HG03103 (cell line): ENCODE measurements around the gene NELFE.
A peak's percentile ranks its signal among the peaks of the same experiment; 100 is the strongest.
"Not testable (repeated sequence)": the region's sequence is repeated elsewhere in the genome, so short reads cannot be mapped to it uniquely, and the experiment has no call there.

Source experiments
- ATAC-seq: cut with Tn5 transposase; IDR thresholded peaks from one replicate; pipeline ENCODE4 v1.9.1; 2021; ENCODE audit warnings: low read depth; ENCODE audit not compliant: unreplicated experiment

The NELFE gene

DNA sequence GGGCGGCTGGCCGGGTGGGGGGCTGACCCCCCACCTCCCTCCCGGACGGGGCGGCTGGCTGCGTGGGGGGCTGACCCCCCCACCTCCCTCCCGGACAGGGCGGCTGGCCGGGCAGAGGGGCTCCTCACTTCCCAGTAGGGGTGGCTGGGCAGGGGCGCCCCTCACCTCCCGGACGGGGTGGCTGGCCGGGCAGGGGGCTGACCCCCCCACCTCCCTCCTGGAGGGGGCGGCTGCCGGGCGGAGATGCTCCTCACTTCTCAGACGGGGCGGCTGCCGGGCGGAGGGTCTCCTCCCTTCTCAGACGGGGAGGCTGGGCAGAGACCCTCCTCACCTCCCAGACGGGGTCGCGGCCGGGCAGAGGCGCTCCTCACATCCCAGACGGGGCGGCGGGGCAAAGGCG lies 17.3 kb upstream of the NELFE start:
- ATAC-seq: not testable (repeated sequence)

GRCh38 chr6:31972709-31973350 lies 14.1 kb upstream of the NELFE start:
- no peak for ATAC-seq

- ATAC-seq: peak; percentile 88
Observed at GRCh38 chr6:31971993-31972708, 13.4 kb upstream of the NELFE start, which contains the start of gene DXO. TSS of gene DXO (minus strand) at chr6:31972138. CDS start at chr6:31971675, 463 bp downstream.

- ATAC-seq: no peak
Observed at GRCh38 chr6:31971279-31971992, 12.7 kb upstream of the NELFE start.

DNA sequence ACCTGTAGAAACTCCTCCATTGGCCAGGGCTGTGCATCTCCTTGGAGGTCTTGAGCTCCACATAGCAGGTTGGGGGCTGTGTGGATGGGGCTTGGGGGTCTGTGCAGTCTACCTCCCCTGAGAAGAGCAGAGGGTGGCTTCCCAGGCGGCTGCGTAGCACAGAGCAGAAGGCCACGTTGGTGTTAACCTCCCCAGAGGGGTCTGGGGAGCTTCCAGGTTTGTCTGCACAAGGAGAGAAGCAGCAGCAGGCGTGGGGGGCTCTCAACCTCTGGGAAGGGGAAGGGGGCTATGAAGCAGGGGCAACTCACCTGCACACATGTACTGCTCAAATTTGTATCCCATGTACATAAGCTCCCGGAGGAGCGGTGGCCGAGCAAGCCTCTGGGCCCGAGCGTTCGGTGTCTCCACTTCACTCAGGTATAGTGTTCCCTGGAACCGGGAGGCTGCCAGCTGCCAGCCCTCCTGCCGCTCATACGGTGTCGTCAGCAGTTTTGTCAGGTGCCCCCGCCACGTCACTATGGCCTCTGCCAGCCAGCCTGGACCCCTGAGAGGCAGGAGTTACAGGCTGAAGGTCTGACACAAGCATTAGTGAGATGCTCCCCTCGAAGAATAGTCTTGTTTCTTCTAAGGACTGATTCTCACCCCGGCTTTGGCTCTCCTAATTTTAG lies 12.0 kb upstream of the NELFE start:
- ATAC-seq: no peak

DNA sequence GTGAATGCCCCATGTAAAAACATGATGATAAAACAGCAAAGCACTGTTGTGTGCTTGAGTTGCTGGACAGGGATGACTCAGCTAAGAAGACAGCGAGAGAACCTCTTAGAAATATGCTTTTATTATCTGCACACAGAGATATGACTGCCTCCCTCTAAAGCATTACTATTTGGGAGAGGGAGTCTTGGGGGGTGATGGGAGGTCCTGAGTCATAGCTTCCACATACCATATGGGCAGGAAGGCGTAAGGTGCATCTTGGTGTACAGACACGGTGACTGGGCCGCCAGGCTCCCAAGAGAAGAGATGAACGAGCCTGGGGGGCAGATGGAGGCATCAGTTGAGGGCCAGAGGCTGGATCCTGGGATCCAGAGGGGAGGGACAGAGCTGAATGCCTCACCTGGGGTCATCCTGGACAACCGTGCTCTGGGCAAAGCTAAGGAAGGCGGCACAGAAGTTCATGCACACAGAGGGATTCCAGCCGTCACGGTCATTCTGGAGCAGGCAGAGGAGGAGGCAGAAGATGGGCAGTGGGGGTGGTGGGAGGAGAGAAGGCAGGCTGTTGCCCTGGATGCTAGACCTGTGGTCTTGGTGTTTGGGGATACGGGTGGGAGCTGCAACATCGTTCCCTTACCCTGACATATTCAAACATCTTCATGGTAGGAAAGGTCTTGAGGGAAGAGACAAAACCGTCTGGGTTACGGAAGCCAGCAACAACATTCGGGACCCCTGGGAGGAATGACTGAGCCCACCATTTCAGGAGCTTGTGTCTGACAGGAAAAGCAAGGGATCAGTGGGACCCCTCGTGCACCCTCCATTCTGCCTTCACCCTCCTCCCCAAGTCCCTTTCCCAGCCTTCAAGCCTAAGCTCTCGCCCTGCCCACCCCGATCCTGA lies 11.2 kb upstream of the NELFE start:
- no peak for ATAC-seq

DNA sequence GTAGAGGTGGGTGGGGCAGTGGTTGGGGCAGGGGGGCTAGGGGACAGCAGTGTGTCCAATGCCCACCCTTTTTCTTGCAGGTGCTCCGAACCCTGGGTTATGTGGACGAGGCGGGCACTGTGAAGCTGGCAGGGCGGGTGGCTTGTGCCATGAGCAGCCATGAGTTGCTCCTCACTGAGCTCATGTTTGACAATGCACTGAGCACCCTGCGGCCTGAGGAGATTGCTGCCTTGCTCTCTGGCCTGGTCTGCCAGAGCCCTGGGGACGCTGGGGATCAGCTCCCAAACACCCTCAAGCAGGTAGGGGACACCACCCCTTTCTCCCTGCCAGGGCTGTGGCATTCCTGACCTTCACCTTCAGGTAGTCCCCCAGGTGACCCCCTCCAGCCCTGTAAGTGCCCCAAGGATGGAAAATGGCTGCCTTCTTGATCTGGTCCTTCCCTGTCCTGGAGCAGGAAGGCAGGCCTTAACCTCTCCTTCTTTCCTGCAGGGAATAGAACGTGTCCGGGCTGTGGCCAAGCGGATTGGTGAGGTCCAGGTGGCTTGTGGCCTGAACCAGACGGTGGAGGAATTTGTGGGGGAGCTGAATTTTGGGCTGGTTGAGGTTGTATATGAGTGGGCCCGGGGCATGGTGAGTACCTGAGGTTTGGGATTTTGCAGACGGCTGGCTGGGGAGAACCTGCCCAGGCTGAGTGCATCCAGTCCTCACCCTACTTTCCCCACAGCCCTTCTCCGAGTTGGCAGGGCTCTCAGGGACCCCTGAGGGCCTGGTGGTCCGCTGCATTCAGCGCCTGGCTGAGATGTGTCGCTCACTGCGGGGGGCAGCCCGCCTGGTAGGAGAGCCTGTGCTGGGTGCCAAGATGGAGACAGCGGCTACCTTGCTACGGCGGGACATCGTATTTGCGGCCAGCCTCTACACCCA lies 10.3 kb upstream of the NELFE start:
- ATAC-seq: no peak

GRCh38 chr6:31968326-31968725 lies 9.6 kb upstream of the NELFE start:
- ATAC-seq: no peak

DNA sequence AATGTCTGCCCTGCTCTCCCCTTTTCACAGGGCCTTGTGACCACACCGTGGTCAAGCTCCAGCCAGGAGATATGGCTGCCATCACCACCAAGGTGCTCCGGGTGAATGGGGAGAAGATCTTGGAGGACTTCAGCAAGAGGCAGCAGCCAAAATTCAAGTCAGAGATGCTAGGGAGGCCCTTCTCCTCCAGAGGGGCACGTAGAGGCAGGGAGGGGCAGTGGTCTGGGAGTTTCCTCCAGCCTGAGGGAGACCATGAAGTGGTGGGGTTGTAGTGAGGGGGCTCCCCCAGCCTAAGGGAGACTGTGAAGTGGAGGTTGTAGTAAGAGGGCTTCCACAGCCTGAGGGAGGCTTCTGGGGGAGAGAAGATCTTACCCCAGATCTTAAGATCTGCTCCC lies 9.2 kb upstream of the NELFE start:
- ATAC-seq: no peak

- ATAC-seq: no peak
Observed at GRCh38 chr6:31966997-31967925, 8.5 kb upstream of the NELFE start.

- no peak for ATAC-seq
Observed at GRCh38 chr6:31966506-31966905, 7.7 kb upstream of the NELFE start.

- no peak for ATAC-seq
Observed at GRCh38 chr6:31965700-31966099, 6.9 kb upstream of the NELFE start.

- no peak for ATAC-seq
Observed at GRCh38 chr6:31963921-31964320, 5.2 kb upstream of the NELFE start.

DNA sequence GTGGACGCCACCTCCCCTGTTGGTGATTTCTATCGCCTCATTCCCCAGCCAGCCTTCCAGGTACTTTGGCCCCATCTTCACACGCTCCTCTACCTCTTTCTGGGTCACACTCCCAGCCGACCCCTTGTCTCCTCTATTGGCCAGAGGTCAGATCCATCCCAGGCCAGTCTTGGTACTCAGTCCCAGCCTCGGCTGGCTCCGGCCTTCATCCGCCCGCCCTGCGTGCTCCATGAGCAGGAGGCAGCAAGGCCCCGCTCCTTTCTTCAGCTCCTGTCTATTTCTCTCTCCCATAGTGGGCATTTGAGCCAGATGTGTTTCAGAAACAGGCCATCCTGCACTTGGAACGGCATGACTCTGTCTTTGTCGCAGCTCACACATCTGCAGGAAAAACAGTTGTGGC lies 2.8 kb upstream of the NELFE start:
- no peak for ATAC-seq

GRCh38 chr6:31958412-31958740 lies 395 bp downstream of the NELFE start:
- ATAC-seq: peak; percentile 5

GRCh38 chr6:31956796-31957195 lies 2.0 kb downstream of the NELFE start:
- ATAC-seq: no peak

GRCh38 chr6:31954511-31954910 lies 4.3 kb downstream of the NELFE start:
- ATAC-seq: no peak

DNA sequence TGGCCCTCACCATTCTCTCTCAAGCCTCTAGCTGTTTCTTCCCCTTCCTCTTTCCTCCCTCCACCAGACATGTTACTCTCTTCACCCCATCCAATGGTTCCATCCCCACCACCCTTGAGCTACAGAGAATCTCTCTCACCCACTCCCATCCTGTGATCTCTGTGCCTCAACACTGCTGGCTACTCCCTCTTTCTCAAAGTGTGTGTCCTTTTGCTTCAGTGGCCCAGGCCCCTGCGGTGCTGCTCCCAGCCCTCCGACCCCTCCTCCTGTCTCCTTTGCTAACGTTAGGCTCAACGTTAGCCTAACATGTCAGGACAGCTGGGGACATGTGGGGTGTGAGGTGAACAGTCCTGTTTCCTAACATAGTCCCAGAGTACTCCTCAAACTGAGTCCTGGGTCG lies 5.9 kb downstream of the NELFE start:
- no peak for ATAC-seq
